NT2/D1 (cell line): Measurements from ENCODE around the gene SLC39A5.

Source experiments
- DNase-seq: peaks from one replicate; pipeline ENCODE4 v3.0.0-alpha.2; 2011; ENCODE audit warnings: low read depth, low spot score
- H3K27me3 ChIP-seq: 2 replicates; pipeline ENCODE4 v1.6.0; 2011; ENCODE audit warnings: mild to moderate bottlenecking; ENCODE audit not compliant: insufficient read length, insufficient read depth
- H3K36me3 ChIP-seq: 2 replicates; pipeline ENCODE4 v1.6.1; 2011; ENCODE audit warnings: mild to moderate bottlenecking, low read length, mixed read lengths; ENCODE audit not compliant: insufficient read depth, insufficient read length
- H3K4me1 ChIP-seq: 2 replicates; pipeline ENCODE4 v1.5.1; 2011; ENCODE audit not compliant: insufficient read depth, insufficient read length
- H3K4me3 ChIP-seq: 2 replicates; pipeline ENCODE4 v1.5.1; 2011; ENCODE audit warnings: low read depth; ENCODE audit not compliant: insufficient read length
- H3K9ac ChIP-seq: 2 replicates; pipeline ENCODE4 v1.6.0; 2011; ENCODE audit warnings: low read depth; ENCODE audit not compliant: insufficient read length
- H3K9me3 ChIP-seq: 2 replicates; pipeline ENCODE4 v1.5.1; 2011; ENCODE audit warnings: mild to moderate bottlenecking, low read length; ENCODE audit not compliant: insufficient read depth
- SUZ12 ChIP-seq: IDR thresholded peaks from 2 replicates; pipeline ENCODE4 v1.6.1; 2011; ENCODE audit not compliant: insufficient read length, insufficient read depth; ENCODE audit errors: extremely low read depth
- YY1 ChIP-seq: IDR thresholded peaks from 2 replicates; pipeline ENCODE4 v1.6.1; 2011; ENCODE audit not compliant: insufficient read length, insufficient read depth
- ZNF274 ChIP-seq: IDR thresholded peaks from 2 replicates; pipeline ENCODE4 v1.6.1; 2011; ENCODE audit warnings: mild to moderate bottlenecking, low read depth, low read length

SLC39A5 gene

GRCh38 chr12:56204275-56204674 lies 25.6 kb upstream of the SLC39A5 start:
- no peak for DNase-seq
- peaks cover 4% of the 10 kb centered on the region for H3K4me1 ChIP-seq
- peaks cover 43% of the 10 kb centered on the region for H3K36me3 ChIP-seq
- no peaks in the 10 kb centered on the region for H3K9me3 ChIP-seq
- no peak overlapping the region for H3K9ac ChIP-seq
- no peaks in the 10 kb centered on the region for H3K27me3 ChIP-seq
- H3K4me3 ChIP-seq, result no peak overlapping the region
- TF ChIP-seq YY1 (no peak), SUZ12 (no peak), ZNF274 (no peak)

- Histone ChIP-seq H3K4me3 (no peak overlapping the region), H3K36me3 (peaks cover 51% of the 10 kb centered on the region), H3K9me3 (no peaks in the 10 kb centered on the region), H3K4me1 (no peaks in the 10 kb centered on the region), H3K9ac (no peak overlapping the region), H3K27me3 (no peaks in the 10 kb centered on the region)
- no peak for TF ChIP-seq SUZ12
- no peak for TF ChIP-seq ZNF274
- no peak for TF ChIP-seq YY1
- no peak for DNase-seq
Measured at GRCh38 chr12:56205445-56205844, 24.4 kb upstream of the SLC39A5 start.

GRCh38 chr12:56206452-56207166 lies 23.2 kb upstream of the SLC39A5 start:
- H3K9me3 ChIP-seq, result no peaks in the 10 kb centered on the region
- DNase-seq, result no peak
- no peak overlapping the region for H3K4me3 ChIP-seq
- TF ChIP-seq ZNF274 (no peak), YY1 (no peak), SUZ12 (no peak)
- H3K4me1 ChIP-seq, result no peaks in the 10 kb centered on the region
- no peaks in the 10 kb centered on the region for H3K27me3 ChIP-seq
- no peak overlapping the region for H3K9ac ChIP-seq
- H3K36me3 ChIP-seq, result peaks cover 60% of the 10 kb centered on the region

GRCh38 chr12:56208006-56208405 lies 21.8 kb upstream of the SLC39A5 start:
- Histone ChIP-seq H3K4me1 (no peaks in the 10 kb centered on the region), H3K36me3 (peaks cover 74% of the 10 kb centered on the region), H3K9ac (no peak overlapping the region), H3K9me3 (no peaks in the 10 kb centered on the region), H3K27me3 (no peaks in the 10 kb centered on the region), H3K4me3 (no peak overlapping the region)
- TF ChIP-seq SUZ12 (no peak), ZNF274 (no peak), YY1 (no peak)
- DNase-seq, result no peak

GRCh38 chr12:56212361-56212760 lies 17.5 kb upstream of the SLC39A5 start:
- TF ChIP-seq SUZ12, result no peak
- TF ChIP-seq YY1, result no peak
- TF ChIP-seq ZNF274, result no peak
- no peak overlapping the region for H3K9ac ChIP-seq
- H3K4me3 ChIP-seq, result no peak overlapping the region
- no peaks in the 10 kb centered on the region for H3K9me3 ChIP-seq
- DNase-seq, result no peak
- H3K36me3 ChIP-seq, result peaks cover 74% of the 10 kb centered on the region
- no peaks in the 10 kb centered on the region for H3K4me1 ChIP-seq
- no peaks in the 10 kb centered on the region for H3K27me3 ChIP-seq

GRCh38 chr12:56213878-56214277 lies 16.0 kb upstream of the SLC39A5 start:
- no peak for DNase-seq
- H3K36me3 ChIP-seq, result peaks cover 71% of the 10 kb centered on the region
- no peak overlapping the region for H3K4me3 ChIP-seq
- no peak for TF ChIP-seq SUZ12
- H3K9ac ChIP-seq, result no peak overlapping the region
- no peaks in the 10 kb centered on the region for H3K9me3 ChIP-seq
- no peaks in the 10 kb centered on the region for H3K4me1 ChIP-seq
- no peaks in the 10 kb centered on the region for H3K27me3 ChIP-seq

GRCh38 chr12:56216461-56216860 lies 13.4 kb upstream of the SLC39A5 start:
- no peak overlapping the region for H3K9ac ChIP-seq
- H3K4me1 ChIP-seq, result no peaks in the 10 kb centered on the region
- no peaks in the 10 kb centered on the region for H3K9me3 ChIP-seq
- DNase-seq, result no peak
- TF ChIP-seq SUZ12 (no peak), ZNF274 (no peak), YY1 (no peak)
- no peak overlapping the region for H3K4me3 ChIP-seq
- H3K27me3 ChIP-seq, result no peaks in the 10 kb centered on the region
- H3K36me3 ChIP-seq, result peaks cover 58% of the 10 kb centered on the region

GRCh38 chr12:56219840-56220239 lies 10.0 kb upstream of the SLC39A5 start:
- H3K27me3 ChIP-seq, result no peaks in the 10 kb centered on the region
- no peak overlapping the region for H3K4me3 ChIP-seq
- no peaks in the 10 kb centered on the region for H3K4me1 ChIP-seq
- no peak overlapping the region for H3K9ac ChIP-seq
- H3K9me3 ChIP-seq, result peaks cover 7% of the 10 kb centered on the region; the same call in 1 of the 2 replicates
- TF ChIP-seq SUZ12, result no peak
- no peak for TF ChIP-seq YY1
- no peak for TF ChIP-seq ZNF274
- H3K36me3 ChIP-seq, result peaks cover 26% of the 10 kb centered on the region
- no peak for DNase-seq
